Heart left ventricle (tissue), 16 donors: Measurements from ENCODE around the gene DNER. TPM values are rescaled to one million over a fixed set of nuclear protein-coding genes. Genes with fewer than 3 reads are reported as not detected.

Experiments
- ATAC-seq, 4 donors: fragments of 200-7000 bp; cut with Tn5 transposase; one replicate each; pipeline ENCODE4 v1.9.1; 2020 to 2022; ENCODE audit warnings: moderate library complexity in 4 of 4, mild to moderate bottlenecking in 3 of 4, moderate number of reproducible peaks in 1 of 4
- DNase-seq, 5 donors: peaks; one replicate each; pipeline ENCODE4 v3.0.0-alpha.2; 2020
- H3K27ac ChIP-seq, 12 donors: fragments of 200-600 bp; sonication (generic) in 4 of 12; one replicate each; pipeline versions ENCODE4 v1.5.0 to v1.8.0; 2016 to 2022; ENCODE audit warnings: mild to moderate bottlenecking in 2 of 12
- H3K27me3 ChIP-seq, 9 donors: fragments of 200-600 bp; sonication (generic) in 2 of 9; one replicate each; pipeline versions ENCODE4 v1.5.1 to v1.8.0; 2016 to 2022; ENCODE audit warnings: mild to moderate bottlenecking in 3 of 9
- H3K36me3 ChIP-seq, 9 donors: fragments of 200-600 bp; sonication (generic) in 2 of 9; one replicate each; pipeline versions ENCODE4 v1.5.0 to v1.8.0; 2018 to 2022; ENCODE audit warnings: mild to moderate bottlenecking in 2 of 9
- H3K4me1 ChIP-seq, 12 donors: fragments of 200-600 bp; sonication (generic) in 4 of 12; one replicate each; pipeline versions ENCODE4 v1.5.0 to v1.8.0; 2016 to 2022; ENCODE audit warnings: mild to moderate bottlenecking in 3 of 12
- H3K4me3 ChIP-seq, 12 donors: fragments of 200-600 bp; sonication (generic) in 4 of 12; one replicate each; pipeline versions ENCODE4 v1.5.0 to v1.8.0; 2017 to 2022; ENCODE audit warnings: mild to moderate bottlenecking in 9 of 12, moderate library complexity in 4 of 12
- H3K9me3 ChIP-seq, 12 donors: fragments of 200-600 bp; sonication (generic) in 4 of 12; one replicate each; pipeline versions ENCODE4 v1.5.0 to v1.8.0; 2016 to 2022; ENCODE audit warnings: mild to moderate bottlenecking in 1 of 12
- POLR2A ChIP-seq, 2 donors: fragments of 450-650 bp; IDR thresholded peaks; one replicate each; pipeline ENCODE4 v1.6.1; 2017; ENCODE audit warnings: antibody characterized with exemption in 2 of 2, mild to moderate bottlenecking in 2 of 2, moderate library complexity in 2 of 2
- WGBS, 4 donors: extraction: QIAGEN DNeasy Blood & Tissue Kit in 2 of 4; methylation state at CpG; one replicate each; pipeline versions ENCODE4 v1.1.5 to v1.1.7; 2013 to 2018; 5-methylcytosine and 5-hydroxymethylcytosine counted together
- intact Hi-C, 10 donors: fragments of 100-400 bp; cut with DNase I; formaldehyde crosslinking; loops; one replicate each; pipeline versions ENCODE4 v1.11.1 to v1.14.2; 2022
- polyA plus RNA-seq, 2 donors: library from polyadenylated mRNA; stranded (reverse); fragments of 200-250 nt; gene quantifications; one replicate each; pipeline ENCODE4 v1.2.3, GENCODE V29; 2013
- total RNA-seq, 9 donors: library from RNA; depleted of rRNA in 2 of 9; stranded (reverse); fragments of >200 nt in 2 of 9; fragmentation: NEBNext Ultra II Directional in 3 of 9; extraction: Animal tissue kit (Norgen Biotek cat#: 25700) in 3 of 9; gene quantifications; one replicate each; pipeline versions ENCODE4 v1.1.0 to v1.2.4, GENCODE V29; 2016 to 2023
- TF ChIP-seq, protein P1 (sequence below), 12 donors: fragments of 200-600 bp; sonication (generic) in 4 of 12; IDR thresholded peaks; one replicate each; pipeline versions ENCODE4 v1.5.0 to v1.8.0; 2018 to 2022; ENCODE audit warnings: antibody characterized with exemption in 12 of 12, mild to moderate bottlenecking in 5 of 12
- donor health status: ischemic (EF 13 %, LVEDD 7.1; RV severe dilation, severe dysfunction).
- donor health status: healthy with polysubstance abuse.
- donor health status: DM: no; HTN: yes; CAD: no.
- donor health status: DM: no; HTN: no; CAD: no.
- donor health status: ischemic (EF 25% LVEDD 6.9; RV normal size, moderate dysfunction).
- donor health status: ischemic (EF 25% LVEDD 5.7; RV mildly dilated, moderate dysfunction).
- donor health status: healthy.
- donor health status: DM: yes; HTN: yes; CAD: no.
- donor health status: ischemic (EF 35%, LVEDD 5.7; RV mildly dilated, moderate dysfunction).
- donor health status: nonischemic (EF 11% LVEDD 7.7; RV severe dilation, severe dysfunction).
- donor health status: DM: yes; HTN: yes; CAD: no.
- donor health status: PGD.
- donor health status: ischemic (EF 29% LVEDD 5.4; RV normal size, mild dysfunction).
- donor health status: nonischemic (EF 23%, LVEDD 6.1; RV moderate dilation, normal function).

The DNER gene
- total and polyA plus RNA-seq, 11 donors, result 0.19 to 3.3 (median 0.82) TPM

DNA sequence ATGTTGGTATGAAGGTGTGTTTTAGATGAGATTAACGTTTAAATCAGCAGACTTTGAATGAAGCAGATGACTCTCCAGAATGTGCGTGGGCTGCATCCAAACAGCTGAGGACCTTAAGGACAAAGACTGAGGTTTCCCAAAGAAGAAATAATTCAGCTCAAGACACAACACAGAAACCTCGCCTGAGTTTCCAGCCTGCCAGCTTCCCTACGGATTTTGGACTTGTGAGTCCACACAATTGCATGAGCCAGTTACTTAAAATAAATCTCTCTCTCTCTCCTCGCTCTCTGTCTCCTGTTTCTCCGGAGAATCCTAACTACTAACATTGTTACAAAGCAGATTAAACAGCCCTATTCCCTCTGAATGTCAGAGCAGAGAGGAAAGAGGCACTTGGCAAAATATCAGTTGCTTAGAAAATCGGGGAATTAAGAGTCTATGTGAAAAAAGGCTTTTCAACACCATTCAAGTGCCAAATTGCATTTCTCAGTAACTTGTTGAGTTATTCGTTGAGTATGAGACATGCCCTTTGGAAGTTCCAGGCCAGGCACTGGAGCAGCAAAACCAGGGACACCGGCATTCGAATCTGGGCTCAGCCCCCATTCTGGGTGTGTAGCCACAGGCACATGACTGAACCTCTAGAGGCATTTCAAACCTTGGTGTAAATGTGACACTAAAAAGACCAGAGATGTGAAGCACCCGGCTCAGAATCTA is 268.7 kb downstream of the DNER start:
- Histone ChIP-seq H3K4me3 (peak overlapping the region in 1 of 12 donors; percentile 14), H3K4me1 (peaks cover 0 to 41% (median 15%) of the 10 kb centered on the region in 12 donors), H3K27ac (peak overlapping the region; percentile 39 to 85 (median 66)), H3K36me3 (no peaks in the 10 kb centered on the region), H3K9me3 (no peaks in the 10 kb centered on the region), H3K27me3 (no peaks in the 10 kb centered on the region)
- WGBS, 4 donors, result 30 to 34% (median 33%) methylated on average over 11 of the region's 11 CpGs
- peak; percentile 48 to 82 (median 64) for ATAC-seq
- DNase-seq, result peak in 4 of 5 donors; percentile 32 to 57 (median 44)
- intact Hi-C loops, result no loop called here
- TF ChIP-seq, protein P1, sequence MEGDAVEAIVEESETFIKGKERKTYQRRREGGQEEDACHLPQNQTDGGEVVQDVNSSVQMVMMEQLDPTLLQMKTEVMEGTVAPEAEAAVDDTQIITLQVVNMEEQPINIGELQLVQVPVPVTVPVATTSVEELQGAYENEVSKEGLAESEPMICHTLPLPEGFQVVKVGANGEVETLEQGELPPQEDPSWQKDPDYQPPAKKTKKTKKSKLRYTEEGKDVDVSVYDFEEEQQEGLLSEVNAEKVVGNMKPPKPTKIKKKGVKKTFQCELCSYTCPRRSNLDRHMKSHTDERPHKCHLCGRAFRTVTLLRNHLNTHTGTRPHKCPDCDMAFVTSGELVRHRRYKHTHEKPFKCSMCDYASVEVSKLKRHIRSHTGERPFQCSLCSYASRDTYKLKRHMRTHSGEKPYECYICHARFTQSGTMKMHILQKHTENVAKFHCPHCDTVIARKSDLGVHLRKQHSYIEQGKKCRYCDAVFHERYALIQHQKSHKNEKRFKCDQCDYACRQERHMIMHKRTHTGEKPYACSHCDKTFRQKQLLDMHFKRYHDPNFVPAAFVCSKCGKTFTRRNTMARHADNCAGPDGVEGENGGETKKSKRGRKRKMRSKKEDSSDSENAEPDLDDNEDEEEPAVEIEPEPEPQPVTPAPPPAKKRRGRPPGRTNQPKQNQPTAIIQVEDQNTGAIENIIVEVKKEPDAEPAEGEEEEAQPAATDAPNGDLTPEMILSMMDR (IDR thresholded peaks at IDR 0.05), result no peak
- TF ChIP-seq POLR2A (IDR thresholded peaks at IDR 0.05), result no peak

DNA sequence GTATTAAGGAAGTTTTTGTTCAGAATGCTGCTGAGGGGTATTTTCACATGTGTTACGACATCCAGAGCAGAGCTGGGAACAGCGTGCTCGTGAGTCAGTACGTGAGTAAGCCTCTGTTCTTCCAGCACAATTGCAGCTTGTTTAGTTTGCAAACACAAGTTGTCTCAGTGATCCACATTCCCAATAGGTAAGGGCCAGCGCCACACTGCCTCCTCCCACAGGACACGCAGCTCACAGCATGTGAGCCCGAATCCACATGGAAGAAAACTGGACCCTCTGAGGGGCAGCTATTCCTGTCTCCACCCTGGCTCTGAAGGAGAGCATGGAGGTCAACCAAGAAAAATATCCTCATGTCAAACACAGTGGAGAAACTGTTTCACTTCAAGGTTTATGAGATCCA is 269.3 kb downstream of the DNER start:
- no peaks in the 10 kb centered on the region for H3K36me3 ChIP-seq
- no peaks in the 10 kb centered on the region for H3K9me3 ChIP-seq
- ATAC-seq (peak; percentile 71 to 93 (median 86)), DNase-seq (peak; percentile 14 to 68 (median 55))
- H3K27ac ChIP-seq, result peak overlapping the region; percentile 39 to 85 (median 66)
- no peak for TF ChIP-seq POLR2A (IDR thresholded peaks at IDR 0.05)
- TF ChIP-seq, protein P1 (IDR thresholded peaks at IDR 0.05), result peak in 1 of 12 donors; percentile 8
- peaks cover 0 to 41% (median 15%) of the 10 kb centered on the region in 12 donors for H3K4me1 ChIP-seq
- intact Hi-C loops, result no loop called here
- peak overlapping the region in 2 of 12 donors; percentile 14 to 19 for H3K4me3 ChIP-seq
- no peaks in the 10 kb centered on the region for H3K27me3 ChIP-seq
- 61 to 72% (median 68%) methylated on average over 7 of the region's 7 CpGs for WGBS, 4 donors

DNA sequence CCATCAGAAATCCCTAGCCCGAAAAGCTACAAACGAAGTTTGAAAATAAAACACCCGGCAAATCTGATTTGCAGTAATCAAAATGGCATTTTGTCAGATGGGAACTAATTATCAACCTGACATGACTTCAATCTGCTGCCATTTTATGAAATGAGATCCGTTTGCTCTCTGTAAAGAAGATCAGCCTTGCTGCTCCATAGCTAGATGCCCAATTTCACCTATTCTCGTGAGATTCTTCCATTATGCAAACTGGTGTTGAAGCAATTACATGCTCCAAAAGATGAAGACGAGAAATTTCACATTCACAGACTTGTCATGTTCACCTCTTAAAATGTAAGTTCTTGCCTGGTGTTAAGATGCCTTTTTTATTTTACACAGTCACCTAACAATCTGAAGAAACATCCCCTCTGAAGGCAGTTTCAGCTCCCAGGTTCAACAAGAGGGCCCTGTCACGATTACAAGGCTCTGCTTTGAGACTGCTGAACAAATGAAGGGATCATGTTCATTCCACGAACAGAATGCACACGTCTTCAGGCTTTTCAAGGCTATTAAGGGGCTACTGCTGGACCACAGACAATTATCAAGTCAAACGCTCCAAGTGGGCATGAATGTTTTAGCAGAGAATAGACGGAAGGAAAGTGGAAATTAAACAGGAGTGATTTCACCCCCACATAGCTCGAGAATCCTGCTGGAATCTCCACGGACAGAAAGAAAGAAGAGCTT is 270.6 kb downstream of the DNER start:
- Histone ChIP-seq H3K27ac (peak overlapping the region in 10 of 12 donors; percentile 35 to 85 (median 66)), H3K36me3 (no peaks in the 10 kb centered on the region), H3K9me3 (no peaks in the 10 kb centered on the region), H3K4me1 (peaks cover 0 to 41% (median 15%) of the 10 kb centered on the region in 12 donors), H3K4me3 (no peak overlapping the region), H3K27me3 (no peaks in the 10 kb centered on the region)
- no peak for DNase-seq
- ATAC-seq, result no peak
- WGBS, 4 donors, result 58 to 72% (median 67%) methylated on average over 13 of the region's 13 CpGs
- TF ChIP-seq POLR2A (IDR thresholded peaks at IDR 0.05), result no peak
- TF ChIP-seq, protein P1 (IDR thresholded peaks at IDR 0.05), result no peak
- intact Hi-C loops, result no loop called here

DNA sequence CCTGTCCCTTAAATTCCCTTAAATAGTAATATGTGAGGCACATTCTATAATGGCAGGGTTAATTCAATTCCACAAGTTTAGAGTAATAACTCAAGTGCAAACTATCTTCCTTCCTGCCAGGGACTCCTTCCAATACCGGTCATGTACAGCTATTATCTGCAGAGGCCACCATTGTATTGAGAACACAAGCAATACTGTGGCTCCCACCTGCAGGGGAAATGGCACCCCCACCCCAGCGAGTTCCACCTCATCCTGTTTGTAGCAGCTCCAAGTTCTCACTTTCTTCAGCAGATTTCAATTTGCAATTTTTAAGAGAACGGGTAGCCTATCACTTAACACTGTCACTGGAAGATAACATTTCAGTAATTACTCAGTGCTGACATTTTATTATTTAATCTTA is 271.2 kb downstream of the DNER start:
- WGBS, 4 donors, result 51 to 57% (median 55%) methylated on average over 3 of the region's 3 CpGs
- no peaks in the 10 kb centered on the region for H3K36me3 ChIP-seq
- DNase-seq, result no peak
- intact Hi-C loops, result no loop called here
- H3K27ac ChIP-seq, result peak overlapping the region in 1 of 12 donors; percentile 84
- no peaks in the 10 kb centered on the region for H3K9me3 ChIP-seq
- ATAC-seq, result no peak
- no peak for TF ChIP-seq POLR2A (IDR thresholded peaks at IDR 0.05)
- TF ChIP-seq, protein P1 (IDR thresholded peaks at IDR 0.05), result no peak
- H3K4me3 ChIP-seq, result no peak overlapping the region
- H3K4me1 ChIP-seq, result peaks cover 0 to 41% (median 15%) of the 10 kb centered on the region in 12 donors
- no peaks in the 10 kb centered on the region for H3K27me3 ChIP-seq
